NCI-H187 (cell line): Measurements from ENCODE around the gene ZC3H11A.
"Not testable (repeated sequence)": the region's sequence is repeated elsewhere in the genome, so short reads cannot be mapped to it uniquely, and the experiment has no call there.

ENCODE experiments used
- DNase-seq, 2 experiments: peaks; one replicate each; lab custom pipeline; 2025; lab: John Stamatoyannopoulos, UW

The ZC3H11A gene

GRCh38 chr1:203795441-203796235 is at the start of gene ZC3H11A, which contains the start of gene ZBED6:
TSS of gene ZC3H11A (plus strand) at chr1:203795623. CDS start at chr1:203817071, 21,448 bp downstream.
TSS of gene ZBED6 (plus strand) at chr1:203795623. CDS start at chr1:203797523, 1,900 bp downstream.
- DNase-seq: peak; percentile 99 to 100

GRCh38 chr1:203746281-203746680 is 49.1 kb upstream of the ZC3H11A start:
- DNase-seq: no peak

- DNase-seq: no peak
These were observed 44.4 kb upstream of the ZC3H11A start for GRCh38 chr1:203751051-203751450.

GRCh38 chr1:203751618-203752361 is 43.6 kb upstream of the ZC3H11A start:
- not testable (repeated sequence) for DNase-seq

DNA sequence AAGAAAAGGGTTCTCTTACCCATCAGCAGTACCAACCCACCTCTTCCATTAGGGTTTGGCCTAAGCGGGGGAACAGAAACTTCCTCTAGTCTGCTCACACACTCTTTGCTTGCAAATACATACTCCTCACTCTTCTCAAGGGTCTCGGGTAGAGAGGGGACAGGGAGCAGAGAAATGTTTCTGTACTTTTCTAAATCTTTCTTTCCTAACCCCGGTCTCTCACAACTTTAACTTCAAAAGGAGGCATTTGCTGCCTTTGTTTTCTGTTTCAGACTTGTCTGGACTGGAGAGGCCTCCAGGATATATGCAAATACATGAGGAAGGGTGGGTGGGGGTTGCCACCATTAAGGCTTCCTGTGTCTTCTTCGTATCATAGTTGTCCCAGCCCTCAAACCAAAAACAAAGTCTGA is 41.0 kb upstream of the ZC3H11A start:
- no peak for DNase-seq

DNA sequence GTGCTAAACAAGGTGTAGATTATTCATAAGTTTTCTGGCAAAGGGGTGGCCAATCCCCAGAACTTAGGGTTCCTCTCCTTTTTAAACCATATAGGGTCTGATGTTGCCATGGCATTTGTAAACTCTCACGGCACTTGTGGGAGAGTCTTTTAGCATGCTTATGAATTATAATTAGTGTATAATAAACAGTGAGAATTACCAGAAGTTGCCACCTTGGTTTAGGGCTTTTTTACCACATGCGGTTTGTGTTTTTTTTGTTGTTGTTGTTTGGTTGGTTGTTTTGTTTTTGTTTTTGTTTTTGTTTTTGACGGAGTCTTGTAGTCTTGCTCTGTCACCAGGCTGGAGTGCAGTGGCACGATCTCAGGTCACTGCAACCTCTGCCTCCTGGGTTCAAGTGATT is 39.4 kb upstream of the ZC3H11A start:
- DNase-seq: no peak

- not testable (repeated sequence) for DNase-seq
These were observed 36.7 kb upstream of the ZC3H11A start for GRCh38 chr1:203758749-203759148.

GRCh38 chr1:203760506-203760905 is 34.9 kb upstream of the ZC3H11A start:
- DNase-seq: no peak

DNA sequence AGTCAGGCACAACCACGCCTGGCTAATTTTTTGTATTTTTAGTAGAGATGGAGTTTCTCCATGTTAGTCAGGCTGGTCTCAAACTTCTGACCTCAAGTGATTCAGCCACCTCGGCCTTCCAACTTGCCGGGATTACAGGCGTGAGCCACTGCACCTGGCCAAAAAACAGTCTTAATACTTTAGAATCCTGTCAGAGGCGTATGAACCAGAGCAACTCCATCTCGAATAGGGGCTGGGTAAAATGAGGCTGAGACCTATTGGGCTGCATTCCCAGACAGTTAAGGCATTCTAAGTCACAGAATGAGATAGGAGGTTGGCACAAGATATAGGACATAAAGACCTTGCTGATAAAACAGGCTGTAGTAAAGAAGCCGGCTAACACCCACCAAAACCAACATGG is 33.5 kb upstream of the ZC3H11A start:
- DNase-seq: not testable (repeated sequence)

GRCh38 chr1:203763505-203763904 is 31.9 kb upstream of the ZC3H11A start:
- DNase-seq: no peak

DNA sequence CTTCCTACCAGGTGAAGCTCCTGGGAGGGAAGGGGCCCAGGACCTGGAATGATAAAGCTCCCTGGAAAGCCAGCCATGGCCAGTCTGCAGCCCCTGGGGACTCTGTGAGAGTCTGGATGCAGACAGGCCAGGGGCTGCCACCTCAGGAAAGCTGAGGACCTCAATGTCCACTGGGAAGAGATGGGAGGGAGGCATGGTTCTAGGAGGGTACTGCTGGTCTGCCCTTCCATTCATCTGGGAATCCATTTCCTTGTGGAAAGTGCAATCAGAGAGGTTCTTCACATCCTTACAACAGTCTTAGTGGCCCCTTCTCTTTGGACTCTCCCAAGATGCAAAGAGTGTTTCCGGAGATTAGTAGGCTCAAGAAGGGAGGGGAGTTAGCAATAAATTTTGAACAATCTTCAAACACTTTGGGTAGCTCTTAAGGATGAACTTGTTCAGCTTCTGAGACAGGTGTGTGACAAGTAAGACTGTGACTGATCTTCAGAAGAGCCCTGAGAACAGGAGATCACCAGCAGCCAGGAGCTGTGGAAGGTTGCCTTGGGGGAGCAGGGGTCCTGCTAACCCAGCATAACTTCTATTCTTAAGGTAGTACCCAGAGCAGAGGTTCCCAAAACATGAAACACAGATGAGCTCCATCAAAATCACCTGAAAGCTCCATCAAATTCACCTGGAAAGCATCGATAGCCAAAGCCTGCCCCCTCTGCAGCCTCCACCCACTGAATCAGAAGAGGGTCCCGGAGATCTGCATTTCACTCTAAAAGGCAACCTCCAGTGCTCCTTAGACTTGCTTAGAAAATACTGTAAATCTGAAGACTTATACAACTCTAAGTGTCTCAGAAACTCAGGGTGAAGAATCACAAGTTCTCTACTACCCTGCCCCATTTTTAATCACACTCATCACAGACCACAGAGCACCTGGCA is 31.1 kb upstream of the ZC3H11A start:
- no peak for DNase-seq

GRCh38 chr1:203765029-203765837 is 30.2 kb upstream of the ZC3H11A start, which contains the start of gene LAX1:
TSS of gene LAX1 (plus strand) at chr1:203765183. CDS start at chr1:203765566, 383 bp downstream.
- DNase-seq: no peak

DNA sequence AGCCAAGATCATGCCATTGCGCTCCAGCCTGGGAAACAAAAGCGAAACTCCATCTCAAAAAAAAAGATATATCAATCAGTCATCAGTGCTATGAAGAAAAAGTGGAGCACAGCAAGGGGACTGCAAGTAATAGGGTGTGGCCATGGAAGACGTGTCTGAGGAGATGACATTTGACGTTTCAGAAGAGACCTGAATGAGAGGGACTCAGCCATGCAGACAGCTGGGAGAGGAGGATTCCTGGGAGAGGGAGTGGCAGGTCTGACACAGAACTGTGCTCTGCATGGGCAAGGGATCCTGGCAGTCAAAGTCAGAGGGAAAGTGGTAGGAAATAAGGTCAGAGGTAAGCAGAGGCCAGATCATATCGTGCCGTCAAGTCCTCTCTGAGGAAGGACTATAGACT is 27.2 kb upstream of the ZC3H11A start:
- no peak for DNase-seq

DNA sequence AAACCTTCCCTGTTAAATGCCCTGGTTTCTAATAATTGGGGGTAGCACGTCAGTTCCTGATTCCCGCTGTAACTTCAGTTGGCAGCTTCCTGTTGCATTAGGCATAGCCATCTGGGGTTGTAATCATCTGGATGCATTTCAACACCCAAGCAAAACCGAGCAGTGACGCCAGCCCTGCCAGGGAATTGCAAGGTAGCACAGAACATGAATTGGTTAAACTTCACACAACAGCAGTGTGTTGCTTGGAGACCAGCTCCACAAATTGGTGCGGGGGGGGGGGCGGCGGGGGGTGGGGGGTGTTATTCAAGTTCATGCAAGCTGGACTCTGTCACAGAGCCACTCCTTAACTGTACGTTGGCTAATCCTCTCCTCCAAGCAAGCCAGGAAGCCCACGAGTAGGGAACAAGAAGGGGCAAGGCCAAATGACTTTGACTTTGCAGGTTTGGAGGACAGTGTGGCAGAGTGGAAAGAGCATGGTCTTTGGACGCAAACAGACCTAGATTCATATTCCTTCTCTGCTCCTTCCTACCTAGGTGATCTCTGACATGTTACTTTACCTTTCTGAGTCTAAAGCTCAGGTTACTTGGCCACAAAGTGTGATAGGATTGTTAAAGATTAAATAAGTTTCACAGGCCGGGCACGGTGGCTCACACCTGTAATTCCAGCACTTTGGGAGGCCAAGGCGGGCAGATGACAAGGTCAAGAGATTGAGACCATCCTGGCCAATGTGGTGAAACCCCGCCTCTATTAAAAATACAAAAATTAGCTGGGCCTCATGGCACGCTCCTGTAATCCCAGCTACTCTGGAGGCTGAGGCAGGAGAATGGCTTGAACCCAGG is 25.7 kb upstream of the ZC3H11A start:
- DNase-seq: no peak

GRCh38 chr1:203771901-203772301 is 23.5 kb upstream of the ZC3H11A start:
- DNase-seq: no peak

- no peak for DNase-seq
These were observed 22.6 kb upstream of the ZC3H11A start for GRCh38 chr1:203772836-203773235.

DNA sequence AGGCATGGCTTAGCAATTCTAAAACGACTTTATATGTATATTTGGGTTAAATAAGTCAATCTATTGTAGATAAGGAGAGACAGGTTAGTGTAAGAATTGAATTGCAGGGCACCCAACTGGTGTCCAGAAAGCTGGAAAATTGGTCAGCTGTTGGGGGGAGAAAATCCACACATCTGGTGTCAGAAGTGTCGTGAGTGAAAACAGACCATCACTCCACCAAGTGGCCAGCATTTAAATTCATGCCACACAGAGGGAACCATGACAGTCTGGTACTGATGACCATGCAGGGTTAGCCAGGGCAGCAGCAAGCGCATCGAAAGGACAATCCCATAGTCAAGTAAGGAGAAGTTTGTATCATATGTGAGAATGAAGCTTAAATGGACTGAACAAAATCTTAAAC is 18.8 kb upstream of the ZC3H11A start:
- DNase-seq: no peak

- no peak for DNase-seq
These were observed 17.8 kb upstream of the ZC3H11A start for GRCh38 chr1:203777596-203777995.

GRCh38 chr1:203778146-203778545 is 17.3 kb upstream of the ZC3H11A start:
- no peak for DNase-seq

DNA sequence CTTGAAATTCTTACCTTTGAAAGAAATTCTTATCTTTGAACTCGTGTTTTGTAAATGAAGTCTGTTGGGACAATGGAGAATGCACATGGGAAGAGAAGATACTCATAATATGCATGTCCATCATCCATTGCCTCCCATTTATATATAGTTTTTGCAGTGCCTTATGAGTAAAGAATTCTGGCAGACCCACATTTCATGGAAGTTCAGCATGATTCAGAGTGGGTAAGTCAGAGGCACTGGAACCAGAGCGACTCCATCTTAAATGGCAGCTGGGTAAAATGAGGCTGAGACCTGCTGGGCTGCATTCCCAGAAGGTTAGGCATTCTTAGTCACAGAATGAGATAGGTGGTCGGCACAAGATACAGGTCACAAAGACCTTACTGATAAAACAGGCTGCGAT is 16.6 kb upstream of the ZC3H11A start:
- DNase-seq: no peak
